ENCODE results near the gene LMOD3. TPM values are rescaled to one million over a fixed set of nuclear protein-coding genes. Genes with fewer than 3 reads are reported as not detected.

The LMOD3 gene
- total RNA-seq, 1 experiment from 2014 or later, result not detected

DNA sequence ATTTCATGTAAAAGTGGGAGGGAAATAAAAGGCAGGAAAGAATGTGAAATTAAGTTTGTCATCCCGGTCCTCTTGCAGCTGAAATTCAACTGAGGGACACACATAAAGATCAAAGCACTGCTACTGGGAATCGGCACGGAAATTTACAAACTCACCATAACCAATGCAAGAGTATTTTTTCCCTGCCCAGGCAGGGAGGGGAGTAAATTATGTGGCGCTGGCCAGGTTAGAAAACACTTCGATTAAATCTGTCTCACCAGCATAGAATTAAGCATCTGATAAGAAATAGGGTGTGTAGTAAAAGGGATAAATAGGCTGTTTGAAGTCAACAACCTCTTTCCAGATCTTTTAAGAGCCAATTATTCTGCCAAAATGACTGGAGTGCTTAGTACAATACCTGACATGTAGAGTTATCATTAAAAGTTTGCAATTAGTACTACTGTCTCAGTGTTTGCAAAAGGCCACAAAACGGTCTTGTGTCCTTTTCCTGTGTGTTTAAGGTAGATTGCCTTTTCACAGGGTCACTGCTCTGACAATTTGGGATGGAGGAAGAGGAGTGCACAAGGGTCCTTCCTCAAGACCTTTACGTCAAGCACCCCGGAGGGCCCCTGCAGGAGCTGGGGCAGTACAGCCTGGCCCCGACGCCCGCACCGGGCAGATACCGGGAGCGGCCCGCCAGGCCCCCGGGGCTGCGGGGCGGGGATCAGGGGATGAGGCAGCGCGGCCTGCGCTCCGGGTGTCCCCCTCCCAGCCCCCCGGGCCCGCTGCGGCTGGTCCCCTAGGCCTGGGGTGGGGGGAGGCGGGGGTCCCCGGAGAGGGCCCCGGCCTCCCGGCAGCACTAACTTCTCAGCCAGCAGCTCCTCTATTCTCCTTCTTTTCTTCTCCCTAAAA, 42.9 kb downstream of the LMOD3 start:
- Histone ChIP-seq H3K4me1 (ENCODE audit: control insufficient read depth, insufficient read depth, low read length) (peaks cover 29% of the 10 kb centered on the region), H3K27ac (ENCODE audit: low read length) (peak overlapping the region; percentile 77), H3K36me3 (ENCODE audit: control insufficient read depth, insufficient read depth, low read length) (peaks cover 6% of the 10 kb centered on the region), H3K4me3 (ENCODE audit: low read depth in 2 of 2, low read length in 2 of 2) (peak overlapping the region; percentile 77 to 78), H3K27me3 (ENCODE audit: control insufficient read depth, insufficient read depth, low read length) (no peaks in the 10 kb centered on the region), H3K9me3 (ENCODE audit: control insufficient read depth, insufficient read depth, low read depth, low read length) (no peaks in the 10 kb centered on the region)
- in situ Hi-C loops (cut with HindIII; ENCODE audit: low pct_unique_long_range_greater_than_20kb, low sequenced_read_pairs), result no loop called here
- CTCF ChIA-PET, result interaction anchor here (0.5 to 0.7 kb wide), 3 partner anchors 59 to 175 kb away, joined by 3 to 4 read pairs (median 3); no protein-coding TSS in a partner anchor
- peak; percentile 43; the same call in 1 of the 2 replicates for TF ChIP-seq TCF7L2 (IDR thresholded peaks at IDR 0.05; ENCODE audit: low read depth, low read length)
- TF ChIP-seq, protein P1, sequence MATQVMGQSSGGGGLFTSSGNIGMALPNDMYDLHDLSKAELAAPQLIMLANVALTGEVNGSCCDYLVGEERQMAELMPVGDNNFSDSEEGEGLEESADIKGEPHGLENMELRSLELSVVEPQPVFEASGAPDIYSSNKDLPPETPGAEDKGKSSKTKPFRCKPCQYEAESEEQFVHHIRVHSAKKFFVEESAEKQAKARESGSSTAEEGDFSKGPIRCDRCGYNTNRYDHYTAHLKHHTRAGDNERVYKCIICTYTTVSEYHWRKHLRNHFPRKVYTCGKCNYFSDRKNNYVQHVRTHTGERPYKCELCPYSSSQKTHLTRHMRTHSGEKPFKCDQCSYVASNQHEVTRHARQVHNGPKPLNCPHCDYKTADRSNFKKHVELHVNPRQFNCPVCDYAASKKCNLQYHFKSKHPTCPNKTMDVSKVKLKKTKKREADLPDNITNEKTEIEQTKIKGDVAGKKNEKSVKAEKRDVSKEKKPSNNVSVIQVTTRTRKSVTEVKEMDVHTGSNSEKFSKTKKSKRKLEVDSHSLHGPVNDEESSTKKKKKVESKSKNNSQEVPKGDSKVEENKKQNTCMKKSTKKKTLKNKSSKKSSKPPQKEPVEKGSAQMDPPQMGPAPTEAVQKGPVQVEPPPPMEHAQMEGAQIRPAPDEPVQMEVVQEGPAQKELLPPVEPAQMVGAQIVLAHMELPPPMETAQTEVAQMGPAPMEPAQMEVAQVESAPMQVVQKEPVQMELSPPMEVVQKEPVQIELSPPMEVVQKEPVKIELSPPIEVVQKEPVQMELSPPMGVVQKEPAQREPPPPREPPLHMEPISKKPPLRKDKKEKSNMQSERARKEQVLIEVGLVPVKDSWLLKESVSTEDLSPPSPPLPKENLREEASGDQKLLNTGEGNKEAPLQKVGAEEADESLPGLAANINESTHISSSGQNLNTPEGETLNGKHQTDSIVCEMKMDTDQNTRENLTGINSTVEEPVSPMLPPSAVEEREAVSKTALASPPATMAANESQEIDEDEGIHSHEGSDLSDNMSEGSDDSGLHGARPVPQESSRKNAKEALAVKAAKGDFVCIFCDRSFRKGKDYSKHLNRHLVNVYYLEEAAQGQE (IDR thresholded peaks at IDR 0.05; ENCODE audit: insufficient read depth in 1 of 2, low read depth in 2 of 2, low read length in 1 of 2), result no peak
- ATAC-seq (peak; percentile 30; the same call in 1 of the 2 replicates), DNase-seq (ENCODE audit: low read depth, low spot score) (no peak)
- BruUV-seq (replicated peaks), result TSS peak; percentile 76
- POLR2A ChIA-PET, result interaction anchor here (0.7 kb wide), 1 partner anchor 11 kb away, joined by 11 read pairs; no protein-coding TSS in a partner anchor
- intact Hi-C loops (cut with micrococcal nuclease; ENCODE audit: unreplicated experiment), result no loop called here

DNA sequence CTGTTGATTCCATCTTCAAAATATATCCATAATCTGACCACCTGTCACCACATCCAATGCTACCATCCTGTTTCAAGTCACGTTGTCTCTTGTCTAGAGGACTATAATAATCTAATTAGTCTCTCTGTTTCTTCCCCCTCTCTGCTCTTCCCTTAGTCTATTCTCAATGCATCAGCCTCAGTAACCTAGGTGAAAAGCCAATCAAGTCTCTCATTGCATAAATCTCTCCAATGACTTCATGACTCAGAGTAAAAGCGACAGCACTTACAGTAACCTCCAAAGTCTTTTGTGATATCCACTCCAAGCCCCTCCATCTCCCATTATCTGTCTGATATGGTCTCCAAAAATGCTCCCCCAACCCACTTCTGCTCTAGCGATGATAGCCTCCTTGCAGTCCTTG, 49.5 kb downstream of the LMOD3 start:
- no peak for ATAC-seq
- CTCF ChIA-PET, result no interaction called here
- DNase-seq (ENCODE audit: low read depth, low spot score), result no peak
- H3K27ac ChIP-seq (ENCODE audit: low read length), result no peak overlapping the region
- POLR2A ChIA-PET, result no interaction called here
- no peak overlapping the region for H3K4me3 ChIP-seq (ENCODE audit: low read depth in 2 of 2, low read length in 2 of 2)
- intact Hi-C loops (cut with micrococcal nuclease; ENCODE audit: unreplicated experiment) (no loop called here), in situ Hi-C loops (cut with HindIII; ENCODE audit: low pct_unique_long_range_greater_than_20kb, low sequenced_read_pairs) (no loop called here)
- H3K27me3 ChIP-seq (ENCODE audit: control insufficient read depth, insufficient read depth, low read length), result no peaks in the 10 kb centered on the region
- H3K9me3 ChIP-seq (ENCODE audit: control insufficient read depth, insufficient read depth, low read depth, low read length), result no peaks in the 10 kb centered on the region
- no TSS peak for BruUV-seq (replicated peaks)
- peaks cover 2% of the 10 kb centered on the region; the same call in 1 of the 2 replicates for H3K36me3 ChIP-seq (ENCODE audit: control insufficient read depth, insufficient read depth, low read length)
- no peak for TF ChIP-seq TCF7L2 (IDR thresholded peaks at IDR 0.05; ENCODE audit: low read depth, low read length)
- TF ChIP-seq, protein P2, sequence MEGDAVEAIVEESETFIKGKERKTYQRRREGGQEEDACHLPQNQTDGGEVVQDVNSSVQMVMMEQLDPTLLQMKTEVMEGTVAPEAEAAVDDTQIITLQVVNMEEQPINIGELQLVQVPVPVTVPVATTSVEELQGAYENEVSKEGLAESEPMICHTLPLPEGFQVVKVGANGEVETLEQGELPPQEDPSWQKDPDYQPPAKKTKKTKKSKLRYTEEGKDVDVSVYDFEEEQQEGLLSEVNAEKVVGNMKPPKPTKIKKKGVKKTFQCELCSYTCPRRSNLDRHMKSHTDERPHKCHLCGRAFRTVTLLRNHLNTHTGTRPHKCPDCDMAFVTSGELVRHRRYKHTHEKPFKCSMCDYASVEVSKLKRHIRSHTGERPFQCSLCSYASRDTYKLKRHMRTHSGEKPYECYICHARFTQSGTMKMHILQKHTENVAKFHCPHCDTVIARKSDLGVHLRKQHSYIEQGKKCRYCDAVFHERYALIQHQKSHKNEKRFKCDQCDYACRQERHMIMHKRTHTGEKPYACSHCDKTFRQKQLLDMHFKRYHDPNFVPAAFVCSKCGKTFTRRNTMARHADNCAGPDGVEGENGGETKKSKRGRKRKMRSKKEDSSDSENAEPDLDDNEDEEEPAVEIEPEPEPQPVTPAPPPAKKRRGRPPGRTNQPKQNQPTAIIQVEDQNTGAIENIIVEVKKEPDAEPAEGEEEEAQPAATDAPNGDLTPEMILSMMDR (IDR thresholded peaks at IDR 0.05), result no peak
- TF ChIP-seq SIN3A (IDR thresholded peaks at IDR 0.05; ENCODE audit: borderline replicate concordance, insufficient read depth, low read depth, low read length), result no peak
- no peak for TF ChIP-seq POLR2AphosphoS5 (IDR thresholded peaks at IDR 0.05; ENCODE audit: low read depth, low read length)
- TF ChIP-seq, protein P1 (IDR thresholded peaks at IDR 0.05; ENCODE audit: insufficient read depth in 1 of 2, low read depth in 2 of 2, low read length in 1 of 2), result no peak
- H3K4me1 ChIP-seq (ENCODE audit: control insufficient read depth, insufficient read depth, low read length), result no peaks in the 10 kb centered on the region
